Activated CD4-positive, alpha-beta T cell treated with anti-CD3 and anti-CD28 coated beads for 36 hours (primary cell): ENCODE data around the gene DNAL4. TPM values are rescaled to one million over a fixed set of nuclear protein-coding genes. Genes with fewer than 3 reads are reported as not detected.
A peak's percentile ranks its signal among the peaks of the same experiment; 100 is the strongest.

Experiments used
- ATAC-seq: fragments of 200-7000 bp; cut with Tn5 transposase; one replicate; pipeline ENCODE4 v1.10.0; 2021; ENCODE audit warnings: mild to moderate bottlenecking, moderate library complexity
- CTCF ChIA-PET: fragments of 350-600 bp; sonication (Branson Sonifier 250); formaldehyde crosslinking; loops from one replicate; lab custom pipeline; 2021; ENCODE audit warnings: antibody characterized with exemption; lab: Charles Lee
- POLR2A ChIA-PET: fragments of 350-600 bp; sonication (Branson Sonifier 250); formaldehyde crosslinking; loops from one replicate; lab custom pipeline; 2021; ENCODE audit warnings: antibody characterized with exemption, inconsistent platforms; lab: Charles Lee
- DNase-seq: peaks from one replicate; pipeline ENCODE4 v3.0.0-alpha.2; 2020
- H3K27ac Mint-ChIP-seq: one replicate; pipeline ENCODE4 v1.8.0; 2021; ENCODE audit warnings: mixed read lengths
- H3K27me3 Mint-ChIP-seq: one replicate; pipeline ENCODE4 v1.8.0; 2021; ENCODE audit warnings: mixed read lengths
- H3K36me3 Mint-ChIP-seq: one replicate; pipeline ENCODE4 v1.8.0; 2021; ENCODE audit warnings: low read depth, mixed read lengths
- H3K4me1 Mint-ChIP-seq: one replicate; pipeline ENCODE4 v1.8.0; 2021; ENCODE audit warnings: mixed read lengths
- H3K4me3 Mint-ChIP-seq: one replicate; pipeline ENCODE4 v1.8.0; 2021; ENCODE audit warnings: mild to moderate bottlenecking, moderate library complexity, mixed read lengths
- H3K9me3 Mint-ChIP-seq: one replicate; pipeline ENCODE4 v1.8.0; 2021; ENCODE audit warnings: low read depth, mixed read lengths
- intact Hi-C, 2 experiments: fragments of 100-400 bp; cut with DNase I in 1 of 2; cut with micrococcal nuclease in 1 of 2; formaldehyde crosslinking; loops; one replicate each; pipeline versions ENCODE4 v1.14.2 to v1.15.1; 2022 to 2024; cut with DNase I, micrococcal nuclease
- total RNA-seq, 2 experiments: library from RNA; stranded (reverse); gene quantifications; one replicate each; pipeline ENCODE4 v1.2.3, GENCODE V29; 2021

The DNAL4 gene
- 1 to 10 TPM; 7.4 to 8.0 TPM for total RNA-seq

- Mint-ChIP-seq H3K4me1 (peaks cover 26% of the 10 kb centered on the region), H3K27ac (peak within 1 kb of the TSS; percentile 67), H3K36me3 (no peaks in the 10 kb centered on the region), H3K9me3 (no peaks in the 10 kb centered on the region), H3K4me3 (peak within 1 kb of the TSS; percentile 84), H3K27me3 (no peaks in the 10 kb centered on the region)
- intact Hi-C loops: loop anchor here (1.0 to 5.0 kb wide), 11 partner anchors 37 to 525 kb away; partner anchors contain the start of genes APOBEC3D (in 1 of the 2), CBX6 (in 1 of the 2), CBX7 (in 1 of the 2) and DMC1 (in 1 of the 2)
- ChIA-PET CTCF (interaction anchor here (1.3 kb wide), 1 partner anchor 45 kb away, joined by 3 read pairs; no protein-coding TSS in a partner anchor), POLR2A (no interaction called here)
- ATAC-seq: peak; percentile 98
- DNase-seq: peak; percentile 94
These were observed at the start of gene DNAL4 for GRCh38 chr22:38793721-38794466. TSS of gene DNAL4 (minus strand) at chr22:38794143. CDS start at chr22:38782731, 11,412 bp downstream.

GRCh38 chr22:38843201-38843656 is 49.3 kb upstream of the DNAL4 start:
- Mint-ChIP-seq H3K36me3 (no peaks in the 10 kb centered on the region), H3K4me1 (peaks cover 17% of the 10 kb centered on the region), H3K27ac (no peak overlapping the region), H3K4me3 (peak overlapping the region; percentile 68), H3K27me3 (peaks cover 18% of the 10 kb centered on the region), H3K9me3 (no peaks in the 10 kb centered on the region)
- DNase-seq: peak; percentile 79
- ChIA-PET POLR2A (interaction anchor here (0.5 to 0.9 kb wide), 2 partner anchors 300 to 473 kb away, joined by 3 read pairs; no protein-coding TSS in a partner anchor), CTCF (interaction anchor here (0.6 to 2.2 kb wide), 9 partner anchors 9 to 160 kb away, joined by 3 to 18 read pairs (median 5); no protein-coding TSS in a partner anchor)
- intact Hi-C loops: loop anchor here (1.0 to 2.0 kb wide), 5 partner anchors 49 to 143 kb away; partner anchors contain the start of genes DNAL4 (in 1 of the 2), JOSD1 (in 1 of the 2) and SUN2 (in 1 of the 2)
- ATAC-seq: peak; percentile 92

- H3K27ac Mint-ChIP-seq: no peak overlapping the region
- H3K27me3 Mint-ChIP-seq: peaks cover 18% of the 10 kb centered on the region
- no peaks in the 10 kb centered on the region for H3K36me3 Mint-ChIP-seq
- no peaks in the 10 kb centered on the region for H3K9me3 Mint-ChIP-seq
- no peak for DNase-seq
- intact Hi-C loops: loop anchor here (1.0 to 2.0 kb wide), 5 partner anchors 48 to 142 kb away; partner anchors contain the start of genes DNAL4 (in 1 of the 2), JOSD1 (in 1 of the 2) and SUN2 (in 1 of the 2)
- H3K4me3 Mint-ChIP-seq: peak overlapping the region; percentile 68
- ATAC-seq: no peak
- CTCF ChIA-PET: interaction anchor here (0.6 to 2.2 kb wide), 8 partner anchors 10 to 160 kb away, joined by 3 to 18 read pairs (median 5); no protein-coding TSS in a partner anchor
- POLR2A ChIA-PET: interaction anchor here (0.9 kb wide), 1 partner anchor 473 kb away, joined by 3 read pairs; no protein-coding TSS in a partner anchor
- peaks cover 17% of the 10 kb centered on the region for H3K4me1 Mint-ChIP-seq
These were observed 48.7 kb upstream of the DNAL4 start for GRCh38 chr22:38842512-38843200.

- intact Hi-C loops: loop anchor here in 1 of 2 experiments (2.0 kb wide), 1 partner anchor 85 kb away; no protein-coding TSS in a partner anchor
- H3K4me3 Mint-ChIP-seq: no peak overlapping the region
These were observed 47.7 kb upstream of the DNAL4 start for GRCh38 chr22:38841635-38842034.

GRCh38 chr22:38841211-38841610 is 47.3 kb upstream of the DNAL4 start:
- H3K4me1 Mint-ChIP-seq: peaks cover 17% of the 10 kb centered on the region
- POLR2A ChIA-PET: no interaction called here
- H3K9me3 Mint-ChIP-seq: no peaks in the 10 kb centered on the region
- no peak overlapping the region for H3K27ac Mint-ChIP-seq
- peaks cover 18% of the 10 kb centered on the region for H3K27me3 Mint-ChIP-seq
- H3K4me3 Mint-ChIP-seq: no peak overlapping the region
- H3K36me3 Mint-ChIP-seq: no peaks in the 10 kb centered on the region
- CTCF ChIA-PET: interaction anchor here (0.7 to 1.2 kb wide), 3 partner anchors 12 to 141 kb away, joined by 3 to 4 read pairs (median 3); partner anchors contain the start of gene APOBEC3B
- intact Hi-C loops: no loop called here
- ATAC-seq: no peak
- DNase-seq: no peak

More at GRCh38 chr22:38841635-38842034, 47.7 kb upstream of the DNAL4 start:
- Mint-ChIP-seq H3K27me3 (peaks cover 18% of the 10 kb centered on the region), H3K27ac (no peak overlapping the region), H3K4me1 (peaks cover 17% of the 10 kb centered on the region), H3K36me3 (no peaks in the 10 kb centered on the region), H3K9me3 (no peaks in the 10 kb centered on the region)
- ATAC-seq (no peak), DNase-seq (no peak)
- POLR2A ChIA-PET: no interaction called here
- CTCF ChIA-PET: interaction anchor here (0.7 to 1.2 kb wide), 3 partner anchors 12 to 140 kb away, joined by 3 to 4 read pairs (median 3); partner anchors contain the start of gene APOBEC3B

GRCh38 chr22:38840129-38840528 is 46.2 kb upstream of the DNAL4 start:
- Mint-ChIP-seq H3K4me3 (no peak overlapping the region), H3K4me1 (peaks cover 17% of the 10 kb centered on the region), H3K9me3 (no peaks in the 10 kb centered on the region), H3K27me3 (peaks cover 14% of the 10 kb centered on the region), H3K36me3 (no peaks in the 10 kb centered on the region), H3K27ac (no peak overlapping the region)
- CTCF ChIA-PET: interaction anchor here (0.8 to 1.5 kb wide), 2 partner anchors 45 to 79 kb away, joined by 3 read pairs; no protein-coding TSS in a partner anchor
- ATAC-seq (no peak), DNase-seq (no peak)
- intact Hi-C loops: no loop called here
- POLR2A ChIA-PET: interaction anchor here (0.6 kb wide), 1 partner anchor 233 kb away, joined by 5 read pairs; no protein-coding TSS in a partner anchor

- H3K4me3 Mint-ChIP-seq: no peak overlapping the region
- H3K4me1 Mint-ChIP-seq: peaks cover 17% of the 10 kb centered on the region
- DNase-seq (no peak), ATAC-seq (no peak)
- ChIA-PET POLR2A (interaction anchor here (0.6 kb wide), 1 partner anchor 234 kb away, joined by 5 read pairs; no protein-coding TSS in a partner anchor), CTCF (interaction anchor here (0.8 to 1.5 kb wide), 2 partner anchors 45 to 80 kb away, joined by 3 read pairs; no protein-coding TSS in a partner anchor)
- intact Hi-C loops: loop anchor here in 1 of 2 experiments (5.0 kb wide), 1 partner anchor 912 kb away; no protein-coding TSS in a partner anchor
- peaks cover 14% of the 10 kb centered on the region for H3K27me3 Mint-ChIP-seq
- no peaks in the 10 kb centered on the region for H3K36me3 Mint-ChIP-seq
- no peak overlapping the region for H3K27ac Mint-ChIP-seq
- H3K9me3 Mint-ChIP-seq: no peaks in the 10 kb centered on the region
These were observed 45.7 kb upstream of the DNAL4 start for GRCh38 chr22:38839686-38840085.

GRCh38 chr22:38837414-38837928 is 43.5 kb upstream of the DNAL4 start:
- Mint-ChIP-seq H3K27ac (no peak overlapping the region), H3K9me3 (no peaks in the 10 kb centered on the region), H3K36me3 (no peaks in the 10 kb centered on the region), H3K27me3 (peaks cover 8% of the 10 kb centered on the region), H3K4me1 (peaks cover 11% of the 10 kb centered on the region), H3K4me3 (no peak overlapping the region)
- DNase-seq: no peak
- no peak for ATAC-seq
- CTCF ChIA-PET: interaction anchor here (0.5 to 1.8 kb wide), 3 partner anchors 32 to 166 kb away, joined by 3 to 4 read pairs (median 3); no protein-coding TSS in a partner anchor
- POLR2A ChIA-PET: interaction anchor here (0.6 kb wide), 1 partner anchor 541 kb away, joined by 3 read pairs; no protein-coding TSS in a partner anchor
- intact Hi-C loops: loop anchor here in 1 of 2 experiments (5.0 kb wide), 1 partner anchor 910 kb away; no protein-coding TSS in a partner anchor

GRCh38 chr22:38835888-38836301 is 42.0 kb upstream of the DNAL4 start:
- peaks cover 4% of the 10 kb centered on the region for H3K4me1 Mint-ChIP-seq
- CTCF ChIA-PET: no interaction called here
- no peaks in the 10 kb centered on the region for H3K9me3 Mint-ChIP-seq
- no peaks in the 10 kb centered on the region for H3K36me3 Mint-ChIP-seq
- H3K27me3 Mint-ChIP-seq: peaks cover 5% of the 10 kb centered on the region
- no peak overlapping the region for H3K4me3 Mint-ChIP-seq
- POLR2A ChIA-PET: no interaction called here
- intact Hi-C loops: loop anchor here in 1 of 2 experiments (5.0 kb wide), 1 partner anchor 909 kb away; no protein-coding TSS in a partner anchor
- DNase-seq (no peak), ATAC-seq (no peak)
- H3K27ac Mint-ChIP-seq: no peak overlapping the region

- CTCF ChIA-PET: interaction anchor here (0.6 to 1.2 kb wide), 2 partner anchors 66 to 69 kb away, joined by 3 read pairs; no protein-coding TSS in a partner anchor
- ATAC-seq (no peak), DNase-seq (no peak)
- POLR2A ChIA-PET: no interaction called here
- Mint-ChIP-seq H3K4me1 (no peaks in the 10 kb centered on the region), H3K9me3 (no peaks in the 10 kb centered on the region), H3K4me3 (no peak overlapping the region), H3K27ac (no peak overlapping the region), H3K36me3 (no peaks in the 10 kb centered on the region), H3K27me3 (no peaks in the 10 kb centered on the region)
- intact Hi-C loops: loop anchor here in 1 of 2 experiments (5.0 kb wide), 1 partner anchor 908 kb away; no protein-coding TSS in a partner anchor
These were observed 41.0 kb upstream of the DNAL4 start for GRCh38 chr22:38834991-38835390.
